OCI-LY1 (cell line): ENCODE data around the gene NEURL4.

Experiments
- CTCF ChIP-seq: fragments of 200-600 bp; sonication (generic), shearing (Covaris generic); IDR thresholded peaks from 2 replicates; pipeline ENCODE4 v1.5.1; 2017; ENCODE audit warnings: mild to moderate bottlenecking, antibody characterized with exemption, low read length, moderate library complexity, mixed read lengths
- EZH2 ChIP-seq: fragments of 200-600 bp; sonication (generic), shearing (Covaris generic); IDR thresholded peaks from 2 replicates; pipeline ENCODE4 v1.8.0; 2017; ENCODE audit warnings: borderline replicate concordance, mixed run types, mild to moderate bottlenecking, antibody characterized with exemption, low read length, moderate library complexity, mixed read lengths

- no peak; the same call in 1 of the 2 replicates for TF ChIP-seq CTCF
- TF ChIP-seq EZH2 = no peak
These were observed 22.7 kb upstream of the NEURL4 start, which contains the start of gene KCTD11 for GRCh38 chr17:7351665-7352502.
